ENCODE results near the gene NRCAM. TPM values are rescaled to one million over a fixed set of nuclear protein-coding genes. Genes with fewer than 3 reads are reported as not detected.

NRCAM gene
- total RNA-seq, 1 donor from 2014 or later = 9.3 TPM

- Mint-ChIP-seq H3K4me3 (ENCODE audit: unreplicated experiment) (no peak overlapping the region), H3K27ac (ENCODE audit: unreplicated experiment) (no peak overlapping the region), H3K4me1 (ENCODE audit: low read depth, unreplicated experiment) (peaks cover 42% of the 10 kb centered on the region), H3K27me3 (ENCODE audit: low read depth, unreplicated experiment) (no peaks in the 10 kb centered on the region), H3K9me3 (ENCODE audit: unreplicated experiment) (no peaks in the 10 kb centered on the region), H3K36me3 (ENCODE audit: low read depth, unreplicated experiment) (no peaks in the 10 kb centered on the region)
- Histone ChIP-seq H3K4me1 (ENCODE audit: insufficient read depth, low read length) (peaks cover 21% of the 10 kb centered on the region), H3K9me3 (ENCODE audit: insufficient read depth, low read depth, low read length) (no peaks in the 10 kb centered on the region), H3K79me2 (ENCODE audit: insufficient read depth, low read length) (no peaks in the 10 kb centered on the region), H2AFZ (ENCODE audit: low read depth, low read length) (no peak overlapping the region), H3K27ac (ENCODE audit: low read depth, low read length) (no peak overlapping the region), H3K27me3 (ENCODE audit: insufficient read depth, low read length) (no peaks in the 10 kb centered on the region), H3K4me3 (ENCODE audit: insufficient read depth, low read depth, low read length) (no peak overlapping the region), H4K20me1 (ENCODE audit: insufficient read depth, low read length) (no peaks in the 10 kb centered on the region), H3K4me2 (ENCODE audit: low read length) (no peak overlapping the region), H3K36me3 (ENCODE audit: insufficient read depth, low read length) (no peaks in the 10 kb centered on the region), H3K9ac (ENCODE audit: low read length) (no peak overlapping the region)
- DNase-seq (ENCODE audit: low read depth) (no peak), FAIRE-seq (no peak)
- TF ChIP-seq CTCF (IDR thresholded peaks at IDR 0.05; ENCODE audit: insufficient read depth, low read depth, low read length) (no peak), EZH2 (IDR thresholded peaks at IDR 0.05; ENCODE audit: insufficient read depth, low read length) (no peak)
Observed at GRCh38 chr7:108307194-108307593, 149.0 kb downstream of the NRCAM start.

GRCh38 chr7:108303332-108303731 lies 152.9 kb downstream of the NRCAM start:
- H3K4me2 ChIP-seq (ENCODE audit: low read length) = no peak overlapping the region
- no peak overlapping the region for H2AFZ ChIP-seq (ENCODE audit: low read depth, low read length)
- no peaks in the 10 kb centered on the region for H4K20me1 ChIP-seq (ENCODE audit: insufficient read depth, low read length)
- H3K9me3 Mint-ChIP-seq (ENCODE audit: unreplicated experiment) = no peaks in the 10 kb centered on the region
- H3K36me3 Mint-ChIP-seq (ENCODE audit: low read depth, unreplicated experiment) = no peaks in the 10 kb centered on the region
- FAIRE-seq = no peak
- H3K9me3 ChIP-seq (ENCODE audit: insufficient read depth, low read depth, low read length) = no peaks in the 10 kb centered on the region
- no peak overlapping the region for H3K4me3 ChIP-seq (ENCODE audit: insufficient read depth, low read depth, low read length)
- peak overlapping the region; percentile 11 for H3K4me3 Mint-ChIP-seq (ENCODE audit: unreplicated experiment)
- DNase-seq (ENCODE audit: low read depth) = no peak
- H3K4me1 Mint-ChIP-seq (ENCODE audit: low read depth, unreplicated experiment) = peaks cover 22% of the 10 kb centered on the region
- no peak overlapping the region for H3K9ac ChIP-seq (ENCODE audit: low read length)
- H3K79me2 ChIP-seq (ENCODE audit: insufficient read depth, low read length) = peaks cover 2% of the 10 kb centered on the region
- H3K36me3 ChIP-seq (ENCODE audit: insufficient read depth, low read length) = no peaks in the 10 kb centered on the region
- H3K4me1 ChIP-seq (ENCODE audit: insufficient read depth, low read length) = peaks cover 9% of the 10 kb centered on the region
- H3K27me3 ChIP-seq (ENCODE audit: insufficient read depth, low read length) = no peaks in the 10 kb centered on the region
- H3K27ac Mint-ChIP-seq (ENCODE audit: unreplicated experiment) = peak overlapping the region; percentile 35
- H3K27me3 Mint-ChIP-seq (ENCODE audit: low read depth, unreplicated experiment) = no peaks in the 10 kb centered on the region
- no peak overlapping the region for H3K27ac ChIP-seq (ENCODE audit: low read depth, low read length)
- TF ChIP-seq CTCF (IDR thresholded peaks at IDR 0.05; ENCODE audit: insufficient read depth, low read depth, low read length) = no peak

GRCh38 chr7:108301387-108301786 lies 154.8 kb downstream of the NRCAM start:
- no peaks in the 10 kb centered on the region for H3K27me3 Mint-ChIP-seq (ENCODE audit: low read depth, unreplicated experiment)
- Histone ChIP-seq H3K4me1 (ENCODE audit: insufficient read depth, low read length) (peaks cover 11% of the 10 kb centered on the region), H3K36me3 (ENCODE audit: insufficient read depth, low read length) (no peaks in the 10 kb centered on the region), H4K20me1 (ENCODE audit: insufficient read depth, low read length) (no peaks in the 10 kb centered on the region), H3K9ac (ENCODE audit: low read length) (no peak overlapping the region), H3K4me2 (ENCODE audit: low read length) (no peak overlapping the region), H3K9me3 (ENCODE audit: insufficient read depth, low read depth, low read length) (no peaks in the 10 kb centered on the region), H2AFZ (ENCODE audit: low read depth, low read length) (no peak overlapping the region), H3K4me3 (ENCODE audit: insufficient read depth, low read depth, low read length) (no peak overlapping the region), H3K79me2 (ENCODE audit: insufficient read depth, low read length) (peaks cover 2% of the 10 kb centered on the region), H3K27ac (ENCODE audit: low read depth, low read length) (no peak overlapping the region), H3K27me3 (ENCODE audit: insufficient read depth, low read length) (no peaks in the 10 kb centered on the region)
- no peaks in the 10 kb centered on the region for H3K36me3 Mint-ChIP-seq (ENCODE audit: low read depth, unreplicated experiment)
- H3K9me3 Mint-ChIP-seq (ENCODE audit: unreplicated experiment) = no peaks in the 10 kb centered on the region
- H3K27ac Mint-ChIP-seq (ENCODE audit: unreplicated experiment) = no peak overlapping the region
- TF ChIP-seq CTCF (IDR thresholded peaks at IDR 0.05; ENCODE audit: insufficient read depth, low read depth, low read length) = no peak
- TF ChIP-seq EZH2 (IDR thresholded peaks at IDR 0.05; ENCODE audit: insufficient read depth, low read length) = no peak
- peaks cover 14% of the 10 kb centered on the region for H3K4me1 Mint-ChIP-seq (ENCODE audit: low read depth, unreplicated experiment)
- FAIRE-seq (no peak), DNase-seq (ENCODE audit: low read depth) (no peak)
- H3K4me3 Mint-ChIP-seq (ENCODE audit: unreplicated experiment) = no peak overlapping the region
